GM12891 (cell line): Measurements from ENCODE around the gene COL1A1.

ENCODE experiments used
- DNase-seq: peaks from one replicate; pipeline ENCODE4 v3.0.0; 2011; ENCODE audit warnings: low spot score; ENCODE audit not compliant: insufficient read length
- FAIRE-seq: peaks from 2 replicates; lab custom pipeline; 2011; peaks lifted over from hg19 to GRCh38; lab: Jason Lieb, UNC
- PAX5 ChIP-seq: IDR thresholded peaks from 2 replicates; pipeline ENCODE4 v1.6.1; 2011; ENCODE audit warnings: low read length, moderate library complexity, mild to moderate bottlenecking; ENCODE audit not compliant: insufficient read depth, severe bottlenecking
- POLR2A ChIP-seq: IDR thresholded peaks from 2 replicates; pipeline ENCODE4 v1.6.1; 2011; ENCODE audit warnings: low read depth, low read length, control low read depth
- POLR2AphosphoS5 ChIP-seq: IDR thresholded peaks from 2 replicates; pipeline ENCODE4 v1.6.1; 2011; ENCODE audit warnings: low read depth, low read length, control low read depth
- POU2F2 ChIP-seq: IDR thresholded peaks from 2 replicates; pipeline ENCODE4 v1.6.1; 2011; ENCODE audit warnings: low read depth, mild to moderate bottlenecking, control low read depth, low read length, moderate library complexity
- SPI1 ChIP-seq: IDR thresholded peaks from 2 replicates; pipeline ENCODE4 v1.6.1; 2011; ENCODE audit warnings: low read depth, low read length, control low read depth
- TAF1 ChIP-seq: IDR thresholded peaks from 2 replicates; pipeline ENCODE4 v1.6.1; 2011; ENCODE audit warnings: low read depth, low read length, control low read depth

Gene COL1A1

GRCh38 chr17:50192144-50192617, 9.2 kb downstream of the COL1A1 start:
- FAIRE-seq: no peak
- no peak for DNase-seq
- no peak for TF ChIP-seq POU2F2
- TF ChIP-seq TAF1: no peak
- no peak for TF ChIP-seq PAX5
- no peak for TF ChIP-seq SPI1
- TF ChIP-seq POLR2AphosphoS5: no peak
- no peak for TF ChIP-seq POLR2A

- DNase-seq (no peak), FAIRE-seq (no peak)
These were observed 9.9 kb downstream of the COL1A1 start for GRCh38 chr17:50191359-50192143.

GRCh38 chr17:50190603-50191358, 10.7 kb downstream of the COL1A1 start:
- no peak for TF ChIP-seq POLR2AphosphoS5
- TF ChIP-seq SPI1: no peak
- no peak for TF ChIP-seq POU2F2
- no peak for TF ChIP-seq POLR2A
- TF ChIP-seq TAF1: no peak
- no peak for TF ChIP-seq PAX5
- DNase-seq (no peak), FAIRE-seq (no peak)

More at GRCh38 chr17:50191359-50192143, 9.9 kb downstream of the COL1A1 start:
- TF ChIP-seq PAX5 (no peak), POU2F2 (no peak), TAF1 (no peak), POLR2A (no peak), SPI1 (no peak), POLR2AphosphoS5 (no peak)

GRCh38 chr17:50190293-50190602, 11.2 kb downstream of the COL1A1 start:
- FAIRE-seq: no peak
- TF ChIP-seq PAX5 (no peak), POU2F2 (no peak), POLR2AphosphoS5 (no peak), TAF1 (no peak), SPI1 (no peak), POLR2A (no peak)
- no peak for DNase-seq

GRCh38 chr17:50189550-50190292, 11.7 kb downstream of the COL1A1 start:
- no peak for DNase-seq
- no peak for FAIRE-seq
- TF ChIP-seq POU2F2 (no peak), POLR2A (no peak), TAF1 (no peak)

GRCh38 chr17:50188921-50189549, 12.4 kb downstream of the COL1A1 start:
- FAIRE-seq (no peak), DNase-seq (no peak)
- no peak for TF ChIP-seq TAF1
- no peak for TF ChIP-seq POU2F2
- no peak for TF ChIP-seq POLR2AphosphoS5
- TF ChIP-seq POLR2A: no peak
- no peak for TF ChIP-seq SPI1
- no peak for TF ChIP-seq PAX5

GRCh38 chr17:50188531-50188920, 12.9 kb downstream of the COL1A1 start:
- FAIRE-seq (no peak), DNase-seq (no peak)
- no peak for TF ChIP-seq TAF1

- DNase-seq (no peak), FAIRE-seq (no peak)
- no peak for TF ChIP-seq PAX5
- no peak for TF ChIP-seq POLR2AphosphoS5
- no peak for TF ChIP-seq POLR2A
- TF ChIP-seq SPI1: no peak
- TF ChIP-seq TAF1: no peak
- TF ChIP-seq POU2F2: no peak
These were observed 13.5 kb downstream of the COL1A1 start for GRCh38 chr17:50187751-50188530.

GRCh38 chr17:50187394-50187725, 14.1 kb downstream of the COL1A1 start:
- FAIRE-seq: no peak
- DNase-seq: no peak
- TF ChIP-seq POU2F2 (no peak), POLR2AphosphoS5 (no peak), POLR2A (no peak), SPI1 (no peak), PAX5 (no peak), TAF1 (no peak)
